Body of pancreas (tissue), 4 donors: ENCODE measurements around the gene PTPRD. TPM values are rescaled to one million over a fixed set of nuclear protein-coding genes. Genes with fewer than 3 reads are reported as not detected.

ENCODE experiments used
- ATAC-seq: fragments of 150-250 bp; one replicate; pipeline ENCODE4 v1.9.1; 2016
- DNase-seq, 4 donors: peaks; one replicate each; pipeline ENCODE4 v3.0.0-alpha.2; 2019
- H3K27ac ChIP-seq, 4 donors: fragments of 200-600 bp; sonication (generic); 1 replicate in 3 of 4; 2 replicates in 1 of 4; pipeline versions ENCODE4 v1.5.1 to v1.6.1; 2016 to 2019; ENCODE audit warnings: mild to moderate bottlenecking in 1 of 4, mixed read lengths in 1 of 4, moderate library complexity in 1 of 4
- H3K27me3 ChIP-seq, 2 donors: fragments of 200-600 bp; sonication (generic); one replicate each; pipeline ENCODE4 v1.6.0; 2016; ENCODE audit warnings: mild to moderate bottlenecking in 1 of 2
- H3K36me3 ChIP-seq, 2 donors: fragments of 200-600 bp; sonication (generic); replicated peaks in 1 of 2; 2 replicates each; pipeline ENCODE4 v1.5.1; 2016; ENCODE audit warnings: low read depth in 2 of 2; ENCODE audit not compliant: insufficient read depth in 1 of 2
- H3K4me1 ChIP-seq: fragments of 200-600 bp; sonication (generic); one replicate; pipeline ENCODE4 v1.6.0; 2016
- H3K4me3 ChIP-seq, 2 donors: fragments of 200-600 bp; sonication (generic); 1 replicate in 1 of 2; 2 replicates in 1 of 2; pipeline ENCODE4 v1.5.1; 2016 to 2019
- H3K9me3 ChIP-seq, 3 donors: fragments of 200-600 bp; sonication (generic); 1 replicate in 2 of 3; 2 replicates in 1 of 3; pipeline ENCODE4 v1.5.1; 2016
- CTCF ChIP-seq, 7 experiments: fragments of 450-650 bp in 4 of 7; fragments of 200-600 bp in 3 of 7; sonication (generic) in 3 of 7; IDR thresholded peaks; one replicate each; pipeline ENCODE4 v1.5.1; 2016 to 2019; ENCODE audit warnings: antibody characterized with exemption in 7 of 7
- POLR2A ChIP-seq, 3 donors: fragments of 450-650 bp; IDR thresholded peaks; one replicate each; pipeline ENCODE4 v1.6.1; 2016; ENCODE audit warnings: antibody characterized with exemption in 3 of 3, mild to moderate bottlenecking in 2 of 3
- WGBS, 2 donors: methylation state at CpG; one replicate each; pipeline ENCODE4 v1.1.5; 2017; 5-methylcytosine and 5-hydroxymethylcytosine counted together
- intact Hi-C: fragments of 100-400 bp; cut with DNase I; formaldehyde crosslinking; loops from one replicate; pipeline ENCODE4 v1.15.1; 2023
- total RNA-seq, 2 donors: library from RNA; depleted of rRNA; stranded (reverse); fragments of >200 nt; gene quantifications; one replicate each; pipeline ENCODE4 v1.1.0, GENCODE V29; 2016

Gene PTPRD
- total RNA-seq, 2 donors from 2014 or later = 4.3 to 4.9 TPM

DNA sequence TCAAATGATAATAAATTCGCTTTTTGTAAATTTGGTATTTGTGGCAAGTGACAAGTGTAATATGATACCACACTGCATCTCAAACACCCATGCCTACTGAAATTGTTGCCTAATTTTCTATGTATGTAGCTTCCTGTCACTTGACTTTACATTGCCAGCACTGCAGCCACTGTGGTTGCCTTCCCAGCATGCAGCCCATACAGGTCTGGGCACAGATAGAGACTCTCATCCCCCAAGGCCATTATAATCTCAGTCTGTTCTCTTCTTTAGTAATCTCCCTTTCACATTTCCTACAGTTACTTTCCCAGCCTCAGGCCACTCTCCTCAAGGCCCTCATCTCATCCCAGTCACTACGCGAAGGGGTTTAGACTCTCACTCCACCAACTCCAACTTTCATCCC lies 1200.6 kb downstream of the PTPRD start:
- intact Hi-C loops = no loop called here
- Histone ChIP-seq H3K36me3 (no peaks in the 10 kb centered on the region), H3K27ac (no peak overlapping the region), H3K4me3 (no peak overlapping the region), H3K4me1 (no peaks in the 10 kb centered on the region), H3K9me3 (no peaks in the 10 kb centered on the region), H3K27me3 (no peaks in the 10 kb centered on the region)
- TF ChIP-seq CTCF (IDR thresholded peaks at IDR 0.05) = no peak
- no peak for TF ChIP-seq POLR2A (IDR thresholded peaks at IDR 0.05)
- WGBS, 2 donors = 86 to 91% methylated on average over 3 of the region's 3 CpGs
- DNase-seq = no peak
- ATAC-seq = no peak

DNA sequence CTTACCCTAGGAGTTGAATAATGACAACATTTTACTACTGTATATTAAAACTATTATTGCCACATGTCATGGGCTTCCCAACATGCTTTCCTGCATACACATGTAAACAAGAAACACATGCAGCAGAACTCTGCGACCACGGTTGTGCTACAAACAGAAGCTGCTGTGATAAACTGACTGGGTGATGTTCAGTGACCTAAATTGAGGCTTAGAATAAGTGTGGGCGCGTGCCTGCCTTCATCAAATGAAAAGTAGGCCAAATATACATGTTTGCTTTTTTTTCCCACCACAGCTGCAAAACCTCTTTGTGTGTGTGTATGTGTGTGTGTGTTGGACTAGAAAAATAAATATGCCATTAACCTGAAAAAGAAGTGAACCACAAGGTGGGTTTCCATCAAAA lies 1202.1 kb downstream of the PTPRD start:
- DNase-seq (no peak), ATAC-seq (no peak)
- Histone ChIP-seq H3K36me3 (no peaks in the 10 kb centered on the region), H3K27ac (no peak overlapping the region), H3K27me3 (no peaks in the 10 kb centered on the region), H3K4me3 (no peak overlapping the region), H3K9me3 (no peaks in the 10 kb centered on the region), H3K4me1 (no peaks in the 10 kb centered on the region)
- TF ChIP-seq CTCF (IDR thresholded peaks at IDR 0.05) (no peak), POLR2A (IDR thresholded peaks at IDR 0.05) (no peak)
- WGBS, 2 donors = 41 to 56% methylated on average over 4 of the region's 4 CpGs
- intact Hi-C loops = no loop called here

DNA sequence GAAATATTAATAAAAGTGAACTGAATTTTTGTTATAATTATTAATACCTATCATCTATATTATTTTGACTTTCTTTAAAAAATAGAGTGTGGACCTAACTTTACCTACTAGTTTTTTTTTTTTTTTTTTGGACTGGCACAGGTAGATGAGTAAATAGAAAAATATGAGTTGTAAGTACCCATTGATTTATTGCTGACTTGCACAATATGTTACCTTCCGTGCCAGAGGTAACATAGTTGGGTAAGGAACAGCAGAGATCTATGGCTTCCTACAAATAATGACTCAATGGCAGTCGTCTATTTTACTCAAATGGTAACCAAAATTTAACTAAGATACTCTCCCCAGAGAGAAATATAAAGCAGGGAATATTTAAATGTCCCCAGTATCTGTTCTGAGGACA lies 1212.8 kb downstream of the PTPRD start:
- 24 to 36% methylated on average over 2 of the region's 2 CpGs for WGBS, 2 donors
- ATAC-seq (no peak), DNase-seq (no peak)
- no peaks in the 10 kb centered on the region for H3K9me3 ChIP-seq
- H3K4me3 ChIP-seq = no peak overlapping the region
- intact Hi-C loops = no loop called here
- H3K27ac ChIP-seq = no peak overlapping the region
- no peak for TF ChIP-seq POLR2A (IDR thresholded peaks at IDR 0.05)
- TF ChIP-seq CTCF (IDR thresholded peaks at IDR 0.05) = no peak
- no peaks in the 10 kb centered on the region for H3K4me1 ChIP-seq
- no peaks in the 10 kb centered on the region for H3K36me3 ChIP-seq
- no peaks in the 10 kb centered on the region for H3K27me3 ChIP-seq

- no peaks in the 10 kb centered on the region for H3K36me3 ChIP-seq
- intact Hi-C loops = no loop called here
- ATAC-seq = no peak
- no peaks in the 10 kb centered on the region for H3K27me3 ChIP-seq
- DNase-seq = no peak
- no peaks in the 10 kb centered on the region for H3K4me1 ChIP-seq
- H3K4me3 ChIP-seq = no peak overlapping the region
- no peaks in the 10 kb centered on the region for H3K9me3 ChIP-seq
- no peak for TF ChIP-seq CTCF (IDR thresholded peaks at IDR 0.05)
- TF ChIP-seq POLR2A (IDR thresholded peaks at IDR 0.05) = no peak
- no peak overlapping the region for H3K27ac ChIP-seq
- 61 to 77% methylated on average over 2 of the region's 2 CpGs for WGBS, 2 donors
These were observed 1216.3 kb downstream of the PTPRD start for GRCh38 chr9:9396518-9396917.

GRCh38 chr9:9395539-9395938 lies 1217.3 kb downstream of the PTPRD start:
- Histone ChIP-seq H3K36me3 (no peaks in the 10 kb centered on the region), H3K4me3 (no peak overlapping the region), H3K27ac (no peak overlapping the region), H3K27me3 (no peaks in the 10 kb centered on the region), H3K9me3 (no peaks in the 10 kb centered on the region), H3K4me1 (no peaks in the 10 kb centered on the region)
- ATAC-seq (no peak), DNase-seq (no peak)
- intact Hi-C loops = no loop called here
- 42 to 58% methylated on average over 5 of the region's 5 CpGs for WGBS, 2 donors
- TF ChIP-seq POLR2A (IDR thresholded peaks at IDR 0.05) (no peak), CTCF (IDR thresholded peaks at IDR 0.05) (no peak)
